ENCODE results near the gene CCDC137.

DNA sequence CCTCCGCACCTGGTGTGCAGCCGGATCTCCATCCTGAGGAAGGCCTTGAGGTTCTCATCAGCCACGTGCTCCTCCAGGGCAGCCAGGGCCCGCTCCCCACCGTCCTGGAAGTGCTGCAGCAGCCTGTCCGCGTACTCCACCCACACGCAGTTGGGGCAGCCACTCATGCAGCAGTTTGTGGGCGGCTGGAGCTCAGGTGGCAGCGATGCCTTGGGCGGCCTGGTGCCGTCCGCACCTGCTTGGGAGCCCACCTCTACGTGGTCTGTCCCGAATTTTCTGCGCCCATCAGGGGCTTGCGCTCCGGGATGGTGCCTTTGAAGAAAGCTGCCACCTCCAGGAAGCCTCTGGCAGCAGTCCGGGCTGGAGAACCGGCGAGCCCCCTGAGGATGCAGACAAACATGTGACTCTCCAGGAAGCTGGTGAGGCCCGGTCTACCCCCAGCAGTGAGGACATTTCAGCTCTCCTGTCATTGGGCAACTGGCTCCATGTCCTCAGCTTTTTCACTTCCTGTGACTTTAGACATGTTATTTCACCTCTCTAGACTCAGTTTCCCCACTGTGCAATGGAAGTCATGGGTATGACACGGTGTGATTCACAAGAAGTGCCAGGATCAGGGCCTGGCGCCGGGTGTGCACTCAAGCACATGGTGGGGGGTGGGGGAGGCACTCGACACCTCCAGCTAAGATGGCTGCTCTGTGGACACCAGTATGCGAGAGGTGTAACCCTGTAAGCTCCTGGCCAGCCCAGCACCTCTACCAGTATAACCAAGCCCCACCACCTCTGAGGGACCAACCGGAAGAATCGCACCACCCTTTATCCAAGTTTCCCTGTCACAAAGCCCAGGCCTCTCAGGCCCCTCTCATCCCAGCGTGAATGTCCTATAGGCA lies 1.1 kb upstream of the CCDC137 start:
- TF ChIP-seq, protein P1, sequence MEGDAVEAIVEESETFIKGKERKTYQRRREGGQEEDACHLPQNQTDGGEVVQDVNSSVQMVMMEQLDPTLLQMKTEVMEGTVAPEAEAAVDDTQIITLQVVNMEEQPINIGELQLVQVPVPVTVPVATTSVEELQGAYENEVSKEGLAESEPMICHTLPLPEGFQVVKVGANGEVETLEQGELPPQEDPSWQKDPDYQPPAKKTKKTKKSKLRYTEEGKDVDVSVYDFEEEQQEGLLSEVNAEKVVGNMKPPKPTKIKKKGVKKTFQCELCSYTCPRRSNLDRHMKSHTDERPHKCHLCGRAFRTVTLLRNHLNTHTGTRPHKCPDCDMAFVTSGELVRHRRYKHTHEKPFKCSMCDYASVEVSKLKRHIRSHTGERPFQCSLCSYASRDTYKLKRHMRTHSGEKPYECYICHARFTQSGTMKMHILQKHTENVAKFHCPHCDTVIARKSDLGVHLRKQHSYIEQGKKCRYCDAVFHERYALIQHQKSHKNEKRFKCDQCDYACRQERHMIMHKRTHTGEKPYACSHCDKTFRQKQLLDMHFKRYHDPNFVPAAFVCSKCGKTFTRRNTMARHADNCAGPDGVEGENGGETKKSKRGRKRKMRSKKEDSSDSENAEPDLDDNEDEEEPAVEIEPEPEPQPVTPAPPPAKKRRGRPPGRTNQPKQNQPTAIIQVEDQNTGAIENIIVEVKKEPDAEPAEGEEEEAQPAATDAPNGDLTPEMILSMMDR (conservative IDR thresholded peaks at IDR 0.05 in 1 of 2, IDR thresholded peaks at IDR 0.05 in 1 of 2; ENCODE audit: extremely low read depth in 1 of 2, insufficient read depth in 1 of 2, low read depth in 1 of 2, low read length in 2 of 2) = no peak
- TF ChIP-seq EZH2 (IDR thresholded peaks at IDR 0.05; ENCODE audit: borderline replicate concordance, low read length) = no peak

Data from mammary epithelial cell (primary cell).